ENCODE measurements around the gene FNDC3B. TPM values are rescaled to one million over a fixed set of nuclear protein-coding genes. Genes with fewer than 3 reads are reported as not detected.

FNDC3B gene
- total and polyA plus RNA-seq, 2 donors (not counting 1 experiment from before 2014, with no cell fraction given): 1.2 to 9.2 TPM

GRCh38 chr3:172290457-172290856 is 251.1 kb downstream of the FNDC3B start:
- no peak overlapping the region for H3K9ac ChIP-seq (ENCODE audit: low read length)
- H4K20me1 ChIP-seq (ENCODE audit: control insufficient read depth, insufficient read depth, low read length, poor library complexity, severe bottlenecking): no peaks in the 10 kb centered on the region
- CTCF ChIA-PET: no interaction called here
- POLR2A ChIA-PET: no interaction called here
- no peak overlapping the region for H3K27ac Mint-ChIP-seq
- peaks cover 7% of the 10 kb centered on the region for H3K9me3 Mint-ChIP-seq (ENCODE audit: insufficient read depth)
- intact Hi-C loops (cut with micrococcal nuclease): no loop called here
- DNase-seq (no peak), ATAC-seq (ENCODE audit: low read depth) (no peak)
- no peaks in the 10 kb centered on the region for H3K36me3 ChIP-seq (replicated peaks in 1 of 2; ENCODE audit: control extremely low read depth in 1 of 2, control insufficient read depth in 1 of 2, extremely low read depth in 1 of 2, insufficient read depth in 2 of 2, low read length in 1 of 2)
- no peaks in the 10 kb centered on the region for H3K27me3 Mint-ChIP-seq
- no peaks in the 10 kb centered on the region for H3K4me1 ChIP-seq (ENCODE audit: control insufficient read depth in 2 of 2, insufficient read depth in 2 of 2, low read length in 2 of 2)
- peaks cover 8% of the 10 kb centered on the region for H3K4me1 Mint-ChIP-seq
- H3K79me2 ChIP-seq (ENCODE audit: control insufficient read depth, insufficient read depth, low read length): no peaks in the 10 kb centered on the region
- H3K4me2 ChIP-seq (replicated peaks; ENCODE audit: low read depth, low read length, poor library complexity, severe bottlenecking): no peak overlapping the region
- no peak for TF ChIP-seq EZH2 (IDR thresholded peaks at IDR 0.05; ENCODE audit: borderline replicate concordance, insufficient read depth, low read depth, low read length, poor library complexity, severe bottlenecking)
- TF ChIP-seq CTCF (IDR thresholded peaks at IDR 0.05): no peak
- H3K9me3 ChIP-seq (ENCODE audit: control extremely low read depth in 1 of 3, control insufficient read depth in 2 of 3, insufficient read depth in 1 of 3, low read length in 2 of 3): no peaks in the 10 kb centered on the region
- H3K27me3 ChIP-seq (replicated peaks in 1 of 4; ENCODE audit: control extremely low read depth in 1 of 4, control insufficient read depth in 3 of 4, insufficient read depth in 4 of 4, low read length in 3 of 4): no peaks in the 10 kb centered on the region
- no peak overlapping the region for H3K4me3 ChIP-seq (ENCODE audit: control extremely low read depth in 1 of 5, extremely low read depth in 1 of 5, insufficient read depth in 1 of 5, low read depth in 2 of 5, low read length in 4 of 5)
- no peak overlapping the region for H2AFZ ChIP-seq (ENCODE audit: insufficient read depth, low read depth, low read length, poor library complexity, severe bottlenecking)
- 97% methylated on average over 6 of the region's 7 CpGs for WGBS (ENCODE audit: insufficient coverage)
- no peak overlapping the region for H3K4me3 Mint-ChIP-seq
- no peak overlapping the region for H3K27ac ChIP-seq (ENCODE audit: low read length in 2 of 2)

- H3K79me2 ChIP-seq (ENCODE audit: control insufficient read depth, insufficient read depth, low read length): no peaks in the 10 kb centered on the region
- ATAC-seq (ENCODE audit: low read depth) (no peak), DNase-seq (no peak)
- POLR2A ChIA-PET: no interaction called here
- H3K4me2 ChIP-seq (replicated peaks; ENCODE audit: low read depth, low read length, poor library complexity, severe bottlenecking): no peak overlapping the region
- intact Hi-C loops (cut with micrococcal nuclease): no loop called here
- no peak overlapping the region for H3K27ac ChIP-seq (ENCODE audit: low read length in 2 of 2)
- no peaks in the 10 kb centered on the region for H3K4me1 ChIP-seq (ENCODE audit: control insufficient read depth in 2 of 2, insufficient read depth in 2 of 2, low read length in 2 of 2)
- WGBS (ENCODE audit: insufficient coverage): 100% methylated on average over 1 of the region's 3 CpGs
- no peak overlapping the region for H2AFZ ChIP-seq (ENCODE audit: insufficient read depth, low read depth, low read length, poor library complexity, severe bottlenecking)
- no peak overlapping the region for H3K9ac ChIP-seq (ENCODE audit: low read length)
- no peaks in the 10 kb centered on the region for H3K9me3 ChIP-seq (ENCODE audit: control extremely low read depth in 1 of 3, control insufficient read depth in 2 of 3, insufficient read depth in 1 of 3, low read length in 2 of 3)
- CTCF ChIA-PET: no interaction called here
- no peaks in the 10 kb centered on the region for H3K27me3 ChIP-seq (replicated peaks in 1 of 4; ENCODE audit: control extremely low read depth in 1 of 4, control insufficient read depth in 3 of 4, insufficient read depth in 4 of 4, low read length in 3 of 4)
- no peak overlapping the region for H3K4me3 ChIP-seq (ENCODE audit: control extremely low read depth in 1 of 5, extremely low read depth in 1 of 5, insufficient read depth in 1 of 5, low read depth in 2 of 5, low read length in 4 of 5)
- H4K20me1 ChIP-seq (ENCODE audit: control insufficient read depth, insufficient read depth, low read length, poor library complexity, severe bottlenecking): no peaks in the 10 kb centered on the region
- Mint-ChIP-seq H3K9me3 (ENCODE audit: insufficient read depth) (peaks cover 7% of the 10 kb centered on the region), H3K4me1 (peaks cover 8% of the 10 kb centered on the region), H3K4me3 (no peak overlapping the region), H3K27me3 (no peaks in the 10 kb centered on the region), H3K27ac (no peak overlapping the region)
- no peaks in the 10 kb centered on the region for H3K36me3 ChIP-seq (replicated peaks in 1 of 2; ENCODE audit: control extremely low read depth in 1 of 2, control insufficient read depth in 1 of 2, extremely low read depth in 1 of 2, insufficient read depth in 2 of 2, low read length in 1 of 2)
- TF ChIP-seq EZH2 (IDR thresholded peaks at IDR 0.05; ENCODE audit: borderline replicate concordance, insufficient read depth, low read depth, low read length, poor library complexity, severe bottlenecking) (no peak), CTCF (IDR thresholded peaks at IDR 0.05) (no peak)
Observed at GRCh38 chr3:172291650-172292049, 252.3 kb downstream of the FNDC3B start.

Measured in B cell (primary cell).